WTC11 (cell line): Measurements from ENCODE around the gene CPSF7. TPM values are rescaled to one million over a fixed set of nuclear protein-coding genes. Genes with fewer than 3 reads are reported as not detected.

Experiments
- ATAC-seq: fragments of 200-7000 bp; cut with Tn5 transposase; 2 replicates; pipeline ENCODE4 v1.10.0; 2021; ENCODE audit warnings: mild to moderate bottlenecking, moderate library complexity
- CTCF ChIA-PET: fragments of 300-600 bp; sonication (Branson Sonifier 250); formaldehyde crosslinking; loops from one replicate; lab custom pipeline; 2021; ENCODE audit warnings: antibody characterized with exemption; lab: Charles Lee
- POLR2A ChIA-PET: fragments of 350-600 bp; sonication (Branson Sonifier 250); formaldehyde crosslinking; loops from one replicate; lab custom pipeline; 2021; ENCODE audit warnings: antibody characterized with exemption; lab: Charles Lee
- DNase-seq: peaks from one replicate; pipeline ENCODE4 v3.0.0; 2021; ENCODE audit warnings: low spot score
- H3K27ac Mint-ChIP-seq: 2 replicates; pipeline ENCODE4 v1.8.0; 2021; ENCODE audit warnings: mixed read lengths
- H3K27me3 Mint-ChIP-seq: 2 replicates; pipeline ENCODE4 v1.8.0; 2021; ENCODE audit warnings: low read depth, mild to moderate bottlenecking, moderate library complexity, mixed read lengths
- H3K36me3 Mint-ChIP-seq: 2 replicates; pipeline ENCODE4 v1.8.0; 2021; ENCODE audit warnings: mixed read lengths
- H3K4me1 Mint-ChIP-seq: 2 replicates; pipeline ENCODE4 v1.8.0; 2022; ENCODE audit warnings: mixed read lengths
- H3K4me3 Mint-ChIP-seq: 2 replicates; pipeline ENCODE4 v1.8.0; 2021; ENCODE audit warnings: mild to moderate bottlenecking, moderate library complexity, mixed read lengths
- H3K9me3 Mint-ChIP-seq: 2 replicates; pipeline ENCODE4 v1.8.0; 2021; ENCODE audit warnings: mixed read lengths
- ETV6 ChIP-seq: sonication (generic); formaldehyde crosslinking; IDR thresholded peaks from 2 replicates; pipeline ENCODE4 v1.8.1; 2022; ENCODE audit warnings: mild to moderate bottlenecking, missing genetic modification reagents
- FOXP1 ChIP-seq: sonication (generic); formaldehyde crosslinking; IDR thresholded peaks from 2 replicates; pipeline ENCODE4 v1.8.0; 2022; ENCODE audit warnings: missing genetic modification reagents, mild to moderate bottlenecking, moderate library complexity, borderline replicate concordance
- GABPB1 ChIP-seq: sonication (generic); formaldehyde crosslinking; IDR thresholded peaks from 2 replicates; pipeline ENCODE4 v1.8.1; 2023; ENCODE audit warnings: mild to moderate bottlenecking, missing genetic modification reagents
- HMGA2 ChIP-seq: fragments of 250-450 bp; sonication (Bioruptor Pico); IDR thresholded peaks from 2 replicates; pipeline ENCODE4 v1.4.0; 2021; ENCODE audit warnings: mild to moderate bottlenecking, moderate library complexity
- JUN ChIP-seq: sonication (generic); formaldehyde crosslinking; IDR thresholded peaks from 2 replicates; pipeline ENCODE4 v1.8.0; 2023; ENCODE audit warnings: mild to moderate bottlenecking, missing genetic modification reagents
- KAT7 ChIP-seq: sonication (generic); formaldehyde crosslinking; IDR thresholded peaks from 2 replicates; pipeline ENCODE4 v1.8.1; 2023; ENCODE audit warnings: missing genetic modification reagents, mild to moderate bottlenecking, borderline replicate concordance
- NFE2L1 ChIP-seq: sonication (generic); formaldehyde crosslinking; IDR thresholded peaks from 2 replicates; pipeline ENCODE4 v1.8.1; 2023; ENCODE audit warnings: missing genetic modification reagents
- NFYB ChIP-seq: sonication (generic); formaldehyde crosslinking; conservative IDR thresholded peaks from 2 replicates; pipeline ENCODE4 v1.8.0; 2022; ENCODE audit warnings: low read depth, missing genetic modification reagents
- NR3C1 ChIP-seq: sonication (generic); formaldehyde crosslinking; conservative IDR thresholded peaks from 2 replicates; pipeline ENCODE4 v1.8.1; 2023; ENCODE audit warnings: low read depth, mild to moderate bottlenecking, missing genetic modification reagents
- OVOL2 ChIP-seq: fragments of 250-450 bp; sonication (Bioruptor Pico); IDR thresholded peaks from 2 replicates; pipeline ENCODE4 v1.9.0; 2021; ENCODE audit warnings: mild to moderate bottlenecking, borderline replicate concordance
- RELA ChIP-seq: sonication (generic); formaldehyde crosslinking; IDR thresholded peaks from 2 replicates; pipeline ENCODE4 v1.8.1; 2022; ENCODE audit warnings: missing genetic modification reagents, mild to moderate bottlenecking, borderline replicate concordance
- SP1 ChIP-seq: sonication (generic); formaldehyde crosslinking; conservative IDR thresholded peaks from 2 replicates; pipeline ENCODE4 v1.8.1; 2022; ENCODE audit warnings: missing genetic modification reagents
- ZNF671 ChIP-seq: fragments of 250-450 bp; sonication (Bioruptor Pico); IDR thresholded peaks from 2 replicates; pipeline ENCODE4 v1.8.0; 2021; ENCODE audit warnings: mild to moderate bottlenecking
- total RNA-seq: library from RNA; stranded (reverse); gene quantifications from 3 replicates; pipeline ENCODE4 v1.2.3, GENCODE V29; 2021
- TF ChIP-seq, protein P1 (sequence below): sonication (generic); formaldehyde crosslinking; IDR thresholded peaks from 2 replicates; pipeline ENCODE4 v1.8.1; 2022; ENCODE audit warnings: missing genetic modification reagents, borderline replicate concordance
- TF ChIP-seq, protein P2 (sequence below): sonication (generic); formaldehyde crosslinking; IDR thresholded peaks from 2 replicates; pipeline ENCODE4 v1.8.0; 2022; ENCODE audit warnings: mild to moderate bottlenecking, missing genetic modification reagents
- TF ChIP-seq, protein P3 (sequence below): sonication (generic); formaldehyde crosslinking; IDR thresholded peaks from 2 replicates; pipeline ENCODE4 v1.8.0; 2023; ENCODE audit warnings: missing genetic modification reagents
- TF ChIP-seq, protein P4 (sequence below): fragments of 200-600 bp; IDR thresholded peaks from 2 replicates; pipeline ENCODE4 v1.8.0; 2022; ENCODE audit warnings: antibody characterized with exemption
- TF ChIP-seq, protein P5 (sequence below): fragments of 250-450 bp; sonication (Bioruptor Pico); IDR thresholded peaks from 2 replicates; pipeline ENCODE4 v1.9.0; 2021; ENCODE audit warnings: mild to moderate bottlenecking
- TF ChIP-seq, protein P6 (sequence below): fragments of 250-450 bp; sonication (Bioruptor Pico); IDR thresholded peaks from 2 replicates; pipeline ENCODE4 v2.1.2; 2022; ENCODE audit warnings: mild to moderate bottlenecking, moderate library complexity
- TF ChIP-seq, protein P7 (sequence below): sonication (generic); formaldehyde crosslinking; IDR thresholded peaks from 2 replicates; pipeline ENCODE4 v1.8.1; 2022; ENCODE audit warnings: low read depth, mild to moderate bottlenecking, moderate library complexity, missing genetic modification reagents, borderline replicate concordance
- TF ChIP-seq, protein P8 (sequence below): sonication (generic); formaldehyde crosslinking; IDR thresholded peaks from 2 replicates; pipeline ENCODE4 v1.8.0; 2022; ENCODE audit warnings: mild to moderate bottlenecking, missing genetic modification reagents
- TF ChIP-seq, protein P9 (sequence below): sonication (generic); formaldehyde crosslinking; IDR thresholded peaks from 2 replicates; pipeline ENCODE4 v1.8.1; 2023; ENCODE audit warnings: mild to moderate bottlenecking, missing genetic modification reagents, moderate library complexity

CPSF7 gene
- total RNA-seq, 1 experiment from 2014 or later, result 88.3 TPM

DNA sequence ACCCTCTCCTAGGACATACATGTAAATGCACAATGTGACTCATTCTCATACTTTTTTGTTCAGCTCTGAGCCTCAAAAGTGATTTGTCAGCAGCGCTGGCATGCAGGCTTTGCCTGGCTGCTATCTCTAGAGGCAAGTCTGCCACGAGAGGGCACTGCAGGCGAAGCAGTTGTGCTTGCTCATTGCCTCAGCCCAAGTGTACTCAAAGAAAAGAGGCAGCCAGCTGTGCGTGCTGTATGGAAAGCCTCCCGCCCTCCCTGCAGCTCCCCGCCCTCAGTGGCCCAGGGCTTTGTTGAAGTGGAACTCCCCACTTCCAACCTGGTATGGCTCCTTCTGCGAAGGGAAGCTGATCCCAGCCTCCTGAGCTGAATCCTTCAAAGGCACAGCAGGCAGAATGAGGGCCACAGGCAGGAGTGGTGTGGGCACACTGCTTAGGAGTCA, 16.5 kb upstream of the CPSF7 start:
- no peaks in the 10 kb centered on the region for H3K27me3 Mint-ChIP-seq
- no peak overlapping the region for H3K4me3 Mint-ChIP-seq
- POLR2A ChIA-PET, result interaction anchor here (0.7 to 1.4 kb wide), 4 partner anchors 16 to 192 kb away, joined by 3 to 6 read pairs (median 4); partner anchors contain the start of genes CPSF7 and SDHAF2
- peaks cover 40% of the 10 kb centered on the region for H3K36me3 Mint-ChIP-seq
- H3K27ac Mint-ChIP-seq, result peak overlapping the region; percentile 82; the same call in 1 of the 2 replicates
- no peaks in the 10 kb centered on the region for H3K9me3 Mint-ChIP-seq
- ATAC-seq (peak; percentile 93), DNase-seq (peak; percentile 95)
- no peaks in the 10 kb centered on the region for H3K4me1 Mint-ChIP-seq
- CTCF ChIA-PET, result interaction anchor here (0.6 to 3.4 kb wide), 66 partner anchors 10 to 479 kb away, joined by 3 to 153 read pairs (median 5); partner anchors contain the start of genes CPSF7, LRRC10B, SDHAF2 and TKFC
- TF ChIP-seq, protein P1, sequence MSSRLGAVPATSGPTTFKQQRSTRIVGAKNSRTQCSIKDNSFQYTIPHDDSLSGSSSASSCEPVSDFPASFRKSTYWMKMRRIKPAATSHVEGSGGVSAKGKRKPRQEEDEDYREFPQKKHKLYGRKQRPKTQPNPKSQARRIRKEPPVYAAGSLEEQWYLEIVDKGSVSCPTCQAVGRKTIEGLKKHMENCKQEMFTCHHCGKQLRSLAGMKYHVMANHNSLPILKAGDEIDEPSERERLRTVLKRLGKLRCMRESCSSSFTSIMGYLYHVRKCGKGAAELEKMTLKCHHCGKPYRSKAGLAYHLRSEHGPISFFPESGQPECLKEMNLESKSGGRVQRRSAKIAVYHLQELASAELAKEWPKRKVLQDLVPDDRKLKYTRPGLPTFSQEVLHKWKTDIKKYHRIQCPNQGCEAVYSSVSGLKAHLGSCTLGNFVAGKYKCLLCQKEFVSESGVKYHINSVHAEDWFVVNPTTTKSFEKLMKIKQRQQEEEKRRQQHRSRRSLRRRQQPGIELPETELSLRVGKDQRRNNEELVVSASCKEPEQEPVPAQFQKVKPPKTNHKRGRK (CRISPR knock-in tag), result no peak
- TF ChIP-seq SP1, result no peak
- TF ChIP-seq, protein P2, sequence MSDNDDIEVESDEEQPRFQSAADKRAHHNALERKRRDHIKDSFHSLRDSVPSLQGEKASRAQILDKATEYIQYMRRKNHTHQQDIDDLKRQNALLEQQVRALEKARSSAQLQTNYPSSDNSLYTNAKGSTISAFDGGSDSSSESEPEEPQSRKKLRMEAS (CRISPR knock-in tag), result 0 out of 2 replicates have a peak, but pooled peaks have one; percentile 30
- TF ChIP-seq KAT7 (CRISPR knock-in tag), result no peak
- 0 out of 2 replicates have a peak, but pooled peaks have one; percentile 35 for TF ChIP-seq ETV6 (CRISPR knock-in tag)
- TF ChIP-seq, protein P3, sequence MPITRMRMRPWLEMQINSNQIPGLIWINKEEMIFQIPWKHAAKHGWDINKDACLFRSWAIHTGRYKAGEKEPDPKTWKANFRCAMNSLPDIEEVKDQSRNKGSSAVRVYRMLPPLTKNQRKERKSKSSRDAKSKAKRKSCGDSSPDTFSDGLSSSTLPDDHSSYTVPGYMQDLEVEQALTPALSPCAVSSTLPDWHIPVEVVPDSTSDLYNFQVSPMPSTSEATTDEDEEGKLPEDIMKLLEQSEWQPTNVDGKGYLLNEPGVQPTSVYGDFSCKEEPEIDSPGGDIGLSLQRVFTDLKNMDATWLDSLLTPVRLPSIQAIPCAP (CRISPR knock-in tag), result no peak
- TF ChIP-seq, protein P4, sequence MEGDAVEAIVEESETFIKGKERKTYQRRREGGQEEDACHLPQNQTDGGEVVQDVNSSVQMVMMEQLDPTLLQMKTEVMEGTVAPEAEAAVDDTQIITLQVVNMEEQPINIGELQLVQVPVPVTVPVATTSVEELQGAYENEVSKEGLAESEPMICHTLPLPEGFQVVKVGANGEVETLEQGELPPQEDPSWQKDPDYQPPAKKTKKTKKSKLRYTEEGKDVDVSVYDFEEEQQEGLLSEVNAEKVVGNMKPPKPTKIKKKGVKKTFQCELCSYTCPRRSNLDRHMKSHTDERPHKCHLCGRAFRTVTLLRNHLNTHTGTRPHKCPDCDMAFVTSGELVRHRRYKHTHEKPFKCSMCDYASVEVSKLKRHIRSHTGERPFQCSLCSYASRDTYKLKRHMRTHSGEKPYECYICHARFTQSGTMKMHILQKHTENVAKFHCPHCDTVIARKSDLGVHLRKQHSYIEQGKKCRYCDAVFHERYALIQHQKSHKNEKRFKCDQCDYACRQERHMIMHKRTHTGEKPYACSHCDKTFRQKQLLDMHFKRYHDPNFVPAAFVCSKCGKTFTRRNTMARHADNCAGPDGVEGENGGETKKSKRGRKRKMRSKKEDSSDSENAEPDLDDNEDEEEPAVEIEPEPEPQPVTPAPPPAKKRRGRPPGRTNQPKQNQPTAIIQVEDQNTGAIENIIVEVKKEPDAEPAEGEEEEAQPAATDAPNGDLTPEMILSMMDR, result peak; percentile 47
- TF ChIP-seq, protein P5, sequence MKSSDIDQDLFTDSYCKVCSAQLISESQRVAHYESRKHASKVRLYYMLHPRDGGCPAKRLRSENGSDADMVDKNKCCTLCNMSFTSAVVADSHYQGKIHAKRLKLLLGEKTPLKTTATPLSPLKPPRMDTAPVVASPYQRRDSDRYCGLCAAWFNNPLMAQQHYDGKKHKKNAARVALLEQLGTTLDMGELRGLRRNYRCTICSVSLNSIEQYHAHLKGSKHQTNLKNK (CRISPR knock-in tag), result no peak
- no peak for TF ChIP-seq NR3C1 (CRISPR knock-in tag)
- no peak for TF ChIP-seq ZNF671 (CRISPR knock-in tag)
- 0 out of 2 replicates have a peak, but pooled peaks have one; percentile 23 for TF ChIP-seq GABPB1
- TF ChIP-seq FOXP1 (CRISPR knock-in tag), result no peak
- TF ChIP-seq, all 79 proteins: peak for 4

DNA sequence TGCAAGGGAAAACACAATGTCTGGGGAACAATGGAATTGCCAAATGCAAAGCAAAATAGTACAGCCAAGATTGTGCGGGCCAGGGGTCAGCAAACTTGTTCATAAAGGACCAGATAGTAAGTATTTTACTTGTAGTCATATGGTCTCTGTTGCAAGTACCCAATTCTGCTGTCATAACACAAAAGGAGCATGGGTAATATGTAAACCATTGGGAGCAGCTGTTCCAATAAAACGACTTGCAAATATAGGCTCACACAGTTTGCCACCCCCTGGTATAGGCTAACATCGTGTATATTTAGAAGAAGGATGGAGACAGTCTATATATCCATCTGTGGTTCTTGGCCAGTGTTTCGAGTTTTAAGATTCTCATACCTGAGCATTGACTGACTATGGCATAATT, 15.7 kb upstream of the CPSF7 start:
- POLR2A ChIA-PET, result interaction anchor here (0.7 to 1.4 kb wide), 3 partner anchors 71 to 193 kb away, joined by 3 to 6 read pairs (median 3); no protein-coding TSS in a partner anchor

More for the DNA sequence above, 15.7 kb upstream of the CPSF7 start:
- peak overlapping the region; percentile 89 for H3K27ac Mint-ChIP-seq
- DNase-seq (no peak), ATAC-seq (no peak)
- TF ChIP-seq, protein P6, sequence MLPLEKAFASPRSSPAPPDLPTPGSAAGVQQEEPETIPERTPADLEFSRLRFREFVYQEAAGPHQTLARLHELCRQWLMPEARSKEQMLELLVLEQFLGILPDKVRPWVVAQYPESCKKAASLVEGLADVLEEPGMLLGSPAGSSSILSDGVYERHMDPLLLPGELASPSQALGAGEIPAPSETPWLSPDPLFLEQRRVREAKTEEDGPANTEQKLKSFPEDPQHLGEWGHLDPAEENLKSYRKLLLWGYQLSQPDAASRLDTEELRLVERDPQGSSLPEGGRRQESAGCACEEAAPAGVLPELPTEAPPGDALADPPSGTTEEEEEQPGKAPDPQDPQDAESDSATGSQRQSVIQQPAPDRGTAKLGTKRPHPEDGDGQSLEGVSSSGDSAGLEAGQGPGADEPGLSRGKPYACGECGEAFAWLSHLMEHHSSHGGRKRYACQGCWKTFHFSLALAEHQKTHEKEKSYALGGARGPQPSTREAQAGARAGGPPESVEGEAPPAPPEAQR (CRISPR knock-in tag), result no peak
- TF ChIP-seq RELA (CRISPR knock-in tag) (no peak), NFYB (CRISPR knock-in tag) (no peak), NFE2L1 (CRISPR knock-in tag) (no peak), JUN (CRISPR knock-in tag) (no peak), HMGA2 (no peak), OVOL2 (CRISPR knock-in tag) (no peak)
- TF ChIP-seq, protein P1 (CRISPR knock-in tag), result no peak
- TF ChIP-seq, protein P7, sequence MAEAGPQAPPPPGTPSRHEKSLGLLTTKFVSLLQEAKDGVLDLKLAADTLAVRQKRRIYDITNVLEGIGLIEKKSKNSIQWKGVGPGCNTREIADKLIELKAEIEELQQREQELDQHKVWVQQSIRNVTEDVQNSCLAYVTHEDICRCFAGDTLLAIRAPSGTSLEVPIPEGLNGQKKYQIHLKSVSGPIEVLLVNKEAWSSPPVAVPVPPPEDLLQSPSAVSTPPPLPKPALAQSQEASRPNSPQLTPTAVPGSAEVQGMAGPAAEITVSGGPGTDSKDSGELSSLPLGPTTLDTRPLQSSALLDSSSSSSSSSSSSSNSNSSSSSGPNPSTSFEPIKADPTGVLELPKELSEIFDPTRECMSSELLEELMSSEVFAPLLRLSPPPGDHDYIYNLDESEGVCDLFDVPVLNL (CRISPR knock-in tag), result no peak
- TF ChIP-seq, protein P8, sequence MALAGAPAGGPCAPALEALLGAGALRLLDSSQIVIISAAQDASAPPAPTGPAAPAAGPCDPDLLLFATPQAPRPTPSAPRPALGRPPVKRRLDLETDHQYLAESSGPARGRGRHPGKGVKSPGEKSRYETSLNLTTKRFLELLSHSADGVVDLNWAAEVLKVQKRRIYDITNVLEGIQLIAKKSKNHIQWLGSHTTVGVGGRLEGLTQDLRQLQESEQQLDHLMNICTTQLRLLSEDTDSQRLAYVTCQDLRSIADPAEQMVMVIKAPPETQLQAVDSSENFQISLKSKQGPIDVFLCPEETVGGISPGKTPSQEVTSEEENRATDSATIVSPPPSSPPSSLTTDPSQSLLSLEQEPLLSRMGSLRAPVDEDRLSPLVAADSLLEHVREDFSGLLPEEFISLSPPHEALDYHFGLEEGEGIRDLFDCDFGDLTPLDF (CRISPR knock-in tag), result no peak
- TF ChIP-seq, protein P9, sequence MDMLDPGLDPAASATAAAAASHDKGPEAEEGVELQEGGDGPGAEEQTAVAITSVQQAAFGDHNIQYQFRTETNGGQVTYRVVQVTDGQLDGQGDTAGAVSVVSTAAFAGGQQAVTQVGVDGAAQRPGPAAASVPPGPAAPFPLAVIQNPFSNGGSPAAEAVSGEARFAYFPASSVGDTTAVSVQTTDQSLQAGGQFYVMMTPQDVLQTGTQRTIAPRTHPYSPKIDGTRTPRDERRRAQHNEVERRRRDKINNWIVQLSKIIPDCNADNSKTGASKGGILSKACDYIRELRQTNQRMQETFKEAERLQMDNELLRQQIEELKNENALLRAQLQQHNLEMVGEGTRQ (CRISPR knock-in tag), result no peak
- H3K36me3 Mint-ChIP-seq, result peaks cover 46% of the 10 kb centered on the region
- no peak overlapping the region for H3K4me3 Mint-ChIP-seq
- no peaks in the 10 kb centered on the region for H3K27me3 Mint-ChIP-seq
- no peaks in the 10 kb centered on the region for H3K4me1 Mint-ChIP-seq
- CTCF ChIA-PET, result interaction anchor here (0.6 to 3.4 kb wide), 62 partner anchors 10 to 302 kb away, joined by 3 to 153 read pairs (median 5); partner anchors contain the start of genes CPSF7, LRRC10B, SDHAF2 and TKFC
- no peaks in the 10 kb centered on the region for H3K9me3 Mint-ChIP-seq
